MCF 10A (cell line): Measurements from ENCODE around the gene TREX2. TPM values are rescaled to one million over a fixed set of nuclear protein-coding genes. Genes with fewer than 3 reads are reported as not detected.
A peak's percentile ranks its signal among the peaks of the same experiment; 100 is the strongest.

Experiments used
- BruUV-seq: library from RNA; stranded (reverse); fragments of 400-500 nt; replicated peaks from 2 replicates; lab custom pipeline; 2021; lab: Mats Ljungman, UMichigan
- CTCF ChIA-PET: fragments of 300-600 bp; sonication (Branson Sonifier 250); formaldehyde crosslinking; extraction: SDS; loops from one replicate; lab custom pipeline; 2021; ENCODE audit warnings: antibody characterized with exemption, inconsistent platforms; lab: Yijun Ruan, JAX
- POLR2A ChIA-PET: fragments of 300-600, 350-650 bp; sonication (Branson Sonifier 250); formaldehyde crosslinking; extraction: SDS; loops from one replicate; lab custom pipeline; 2020; ENCODE audit warnings: antibody characterized with exemption, inconsistent platforms; lab: Yijun Ruan, JAX
- DNase-seq: peaks from one replicate; pipeline ENCODE4 v3.0.0-alpha.2; 2018; ENCODE audit not compliant: unreplicated experiment
- H3K27ac Mint-ChIP-seq: one replicate; pipeline ENCODE4 v1.8.0; 2022; ENCODE audit warnings: mild to moderate bottlenecking, low read depth, mixed read lengths; ENCODE audit not compliant: unreplicated experiment
- H3K27me3 Mint-ChIP-seq: one replicate; pipeline ENCODE4 v1.8.0; 2022; ENCODE audit warnings: mixed read lengths; ENCODE audit not compliant: insufficient read depth, unreplicated experiment
- H3K36me3 Mint-ChIP-seq: one replicate; pipeline ENCODE4 v1.8.0; 2022; ENCODE audit warnings: mild to moderate bottlenecking, moderate library complexity, mixed read lengths; ENCODE audit not compliant: insufficient read depth, unreplicated experiment
- H3K4me1 Mint-ChIP-seq: one replicate; pipeline ENCODE4 v1.8.0; 2022; ENCODE audit warnings: mixed read lengths; ENCODE audit not compliant: insufficient read depth, unreplicated experiment
- H3K4me3 Mint-ChIP-seq: one replicate; pipeline ENCODE4 v1.8.0; 2022; ENCODE audit warnings: mild to moderate bottlenecking, moderate library complexity, mixed read lengths; ENCODE audit not compliant: unreplicated experiment
- H3K9me3 Mint-ChIP-seq: one replicate; pipeline ENCODE4 v1.8.0; 2022; ENCODE audit warnings: mixed read lengths; ENCODE audit not compliant: unreplicated experiment
- intact Hi-C: fragments of 100-400 bp; cut with micrococcal nuclease; formaldehyde crosslinking; loops from 2 replicates; pipeline ENCODE4 v1.14.1; 2022
- total RNA-seq: library from RNA; stranded (reverse); gene quantifications from 2 replicates; pipeline ENCODE4 v1.2.3, GENCODE V29; 2022
- TF ChIP-seq, protein P1 (sequence below): fragments of 200-600 bp; IDR thresholded peaks from one replicate; pipeline ENCODE4 v1.8.0; 2022; ENCODE audit warnings: antibody characterized with exemption, mild to moderate bottlenecking; ENCODE audit not compliant: unreplicated experiment

TREX2 gene
- total RNA-seq, 1 experiment from 2014 or later: 0.75 TPM

DNA sequence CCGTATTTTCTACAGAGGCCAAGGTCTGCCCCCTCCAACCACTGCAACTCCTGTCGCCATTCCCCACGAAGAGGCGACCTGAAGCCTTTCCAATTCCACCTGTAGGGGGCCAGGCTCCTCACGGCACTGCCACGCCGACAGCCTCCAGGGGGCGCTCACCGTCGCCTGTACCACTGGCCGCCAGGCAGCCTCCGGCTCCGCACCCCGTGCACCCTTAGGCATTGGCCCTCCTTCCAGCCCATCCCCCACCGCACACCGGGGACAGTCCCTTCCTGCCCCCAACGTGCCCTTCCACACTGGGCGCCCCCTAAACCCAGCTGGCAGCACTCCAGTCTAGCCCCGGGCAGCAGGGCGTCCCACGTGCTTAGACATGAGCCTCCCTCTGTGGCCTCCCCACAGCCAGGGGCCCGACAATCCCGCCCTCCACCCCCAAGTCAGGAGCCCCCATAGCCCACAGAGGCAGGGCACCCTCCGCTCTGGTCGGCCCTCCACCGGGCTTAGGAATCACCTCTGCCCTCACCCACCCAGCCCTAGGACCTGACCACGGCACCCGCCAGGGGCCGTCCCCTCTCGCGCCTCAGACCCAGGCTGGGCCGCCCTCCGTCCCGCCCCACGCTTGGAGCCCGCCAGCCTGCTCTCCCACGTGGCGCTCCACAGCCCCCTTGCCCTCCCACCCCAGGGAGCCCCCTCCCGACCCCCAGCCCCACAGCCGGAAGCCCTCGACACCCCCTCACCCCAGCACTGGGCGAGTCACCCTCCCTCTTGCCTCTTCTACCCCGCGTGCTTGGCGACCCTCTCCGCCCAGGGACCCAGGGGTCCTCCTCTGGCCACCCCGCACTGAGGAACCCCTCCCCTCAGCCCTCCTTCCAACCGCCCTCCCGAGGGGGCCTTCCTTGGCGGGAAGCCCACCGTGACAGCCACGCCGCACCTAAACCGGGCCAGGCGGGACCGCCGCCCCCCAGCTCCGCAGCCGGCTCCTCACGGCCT, 45.4 kb downstream of the TREX2 start:
- ChIA-PET CTCF (no interaction called here), POLR2A (no interaction called here)
- no peaks in the 10 kb centered on the region for H3K9me3 Mint-ChIP-seq

DNA sequence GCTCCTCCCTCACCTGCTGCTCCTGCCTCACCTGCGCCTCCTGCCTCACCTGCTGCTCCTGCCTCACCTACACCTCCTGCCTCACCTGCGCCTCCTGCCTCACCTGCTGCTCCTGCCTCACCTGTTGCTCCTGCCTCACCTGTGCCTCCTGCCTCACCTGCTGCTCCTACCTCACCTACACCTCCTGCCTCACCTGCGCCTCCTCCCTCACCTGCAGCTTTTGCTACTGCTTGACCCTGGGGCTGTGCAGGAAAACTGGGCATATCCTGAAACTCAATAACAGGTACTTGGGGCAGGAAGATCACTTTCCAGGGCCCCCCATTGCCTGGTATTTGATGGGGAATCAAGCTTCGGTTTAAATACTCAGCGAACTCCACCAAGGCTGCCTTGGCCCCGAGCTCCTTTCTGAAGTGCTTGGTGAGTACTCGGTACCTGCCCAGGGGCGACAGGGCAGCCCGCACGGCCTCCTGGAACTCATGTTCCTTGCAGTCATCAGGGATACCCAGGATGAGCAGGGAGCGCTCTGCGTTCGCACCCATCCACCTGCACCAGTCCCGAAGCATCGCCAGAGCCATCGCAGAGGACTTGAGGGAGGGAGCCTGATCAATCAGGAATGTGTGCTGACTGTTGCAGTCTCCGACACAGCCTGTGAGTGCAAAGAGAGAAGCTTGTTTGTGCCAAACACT, 47.4 kb downstream of the TREX2 start:
- Mint-ChIP-seq H3K9me3 (no peaks in the 10 kb centered on the region), H3K36me3 (no peaks in the 10 kb centered on the region), H3K4me3 (no peak overlapping the region), H3K27me3 (peaks cover 14% of the 10 kb centered on the region), H3K4me1 (no peaks in the 10 kb centered on the region), H3K27ac (no peak overlapping the region)
- POLR2A ChIA-PET: no interaction called here
- no TSS peak for BruUV-seq
- CTCF ChIA-PET: interaction anchor here (0.7 kb wide), 1 partner anchor 443 kb away, joined by 3 read pairs; no protein-coding TSS in a partner anchor
- no peak for DNase-seq
- intact Hi-C loops: no loop called here
- TF ChIP-seq, protein P1, sequence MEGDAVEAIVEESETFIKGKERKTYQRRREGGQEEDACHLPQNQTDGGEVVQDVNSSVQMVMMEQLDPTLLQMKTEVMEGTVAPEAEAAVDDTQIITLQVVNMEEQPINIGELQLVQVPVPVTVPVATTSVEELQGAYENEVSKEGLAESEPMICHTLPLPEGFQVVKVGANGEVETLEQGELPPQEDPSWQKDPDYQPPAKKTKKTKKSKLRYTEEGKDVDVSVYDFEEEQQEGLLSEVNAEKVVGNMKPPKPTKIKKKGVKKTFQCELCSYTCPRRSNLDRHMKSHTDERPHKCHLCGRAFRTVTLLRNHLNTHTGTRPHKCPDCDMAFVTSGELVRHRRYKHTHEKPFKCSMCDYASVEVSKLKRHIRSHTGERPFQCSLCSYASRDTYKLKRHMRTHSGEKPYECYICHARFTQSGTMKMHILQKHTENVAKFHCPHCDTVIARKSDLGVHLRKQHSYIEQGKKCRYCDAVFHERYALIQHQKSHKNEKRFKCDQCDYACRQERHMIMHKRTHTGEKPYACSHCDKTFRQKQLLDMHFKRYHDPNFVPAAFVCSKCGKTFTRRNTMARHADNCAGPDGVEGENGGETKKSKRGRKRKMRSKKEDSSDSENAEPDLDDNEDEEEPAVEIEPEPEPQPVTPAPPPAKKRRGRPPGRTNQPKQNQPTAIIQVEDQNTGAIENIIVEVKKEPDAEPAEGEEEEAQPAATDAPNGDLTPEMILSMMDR: no peak

More for the DNA sequence above, 45.4 kb downstream of the TREX2 start:
- TF ChIP-seq, protein P1: peak; percentile 31
- H3K4me3 Mint-ChIP-seq: no peak overlapping the region
- BruUV-seq: no TSS peak
- H3K27ac Mint-ChIP-seq: no peak overlapping the region
- H3K4me1 Mint-ChIP-seq: no peaks in the 10 kb centered on the region
- peak; percentile 33 for DNase-seq
- no peaks in the 10 kb centered on the region for H3K36me3 Mint-ChIP-seq
- intact Hi-C loops: no loop called here
- H3K27me3 Mint-ChIP-seq: peaks cover 29% of the 10 kb centered on the region

DNA sequence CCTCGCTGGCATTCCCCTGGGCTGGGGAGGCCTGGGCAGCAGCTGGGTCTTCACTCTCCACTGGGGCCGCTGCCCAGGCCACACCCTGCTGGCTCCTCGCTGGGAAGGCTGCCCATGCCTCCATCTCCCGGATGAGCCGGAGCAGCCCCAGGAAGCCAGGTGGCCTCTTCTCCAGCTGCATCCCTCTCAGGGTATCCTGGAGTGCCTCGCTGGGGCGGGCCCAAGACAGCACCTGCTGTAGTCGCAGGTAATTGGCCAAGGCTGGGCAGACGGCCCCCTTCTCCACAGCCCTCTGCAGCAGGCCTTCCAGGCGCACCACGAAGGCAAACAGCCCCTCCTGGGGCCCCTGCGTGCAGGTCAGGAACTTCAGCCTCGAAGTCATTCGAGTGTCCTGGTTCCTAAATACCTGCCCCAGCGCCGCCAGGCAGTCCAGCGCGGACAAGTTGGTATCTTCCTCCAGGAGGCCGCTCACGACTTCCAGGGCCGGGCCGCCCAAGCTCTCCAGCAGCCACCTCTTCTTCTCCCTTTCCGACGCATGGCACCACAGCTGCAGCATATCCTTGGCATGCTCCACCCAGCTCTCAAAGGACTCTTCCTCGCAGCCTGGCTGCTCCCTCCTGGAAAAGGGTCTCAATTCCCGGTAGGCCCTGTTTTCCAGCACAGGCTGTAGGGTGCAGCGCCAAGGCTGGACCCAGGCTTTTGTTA, 48.4 kb downstream of the TREX2 start:
- Mint-ChIP-seq H3K27ac (no peak overlapping the region), H3K27me3 (peaks cover 4% of the 10 kb centered on the region), H3K4me3 (no peak overlapping the region), H3K4me1 (no peaks in the 10 kb centered on the region), H3K9me3 (no peaks in the 10 kb centered on the region), H3K36me3 (no peaks in the 10 kb centered on the region)
- ChIA-PET CTCF (no interaction called here), POLR2A (no interaction called here)
- BruUV-seq: no TSS peak
- DNase-seq: no peak
- intact Hi-C loops: no loop called here
- TF ChIP-seq, protein P1: no peak
